HUES64 (cell line): ENCODE results near the gene GRID1.

Source experiments
- H3K27ac ChIP-seq: 2 replicates; pipeline ENCODE4 v1.7.0; 2013; ENCODE audit warnings: low read depth, low read length, inconsistent platforms
- H3K27me3 ChIP-seq: 2 replicates; pipeline ENCODE4 v1.6.1; 2013; ENCODE audit warnings: mild to moderate bottlenecking, low read length; ENCODE audit not compliant: insufficient read depth
- H3K36me3 ChIP-seq: 2 replicates; pipeline ENCODE4 v1.6.1; 2013; ENCODE audit warnings: mild to moderate bottlenecking, low read length; ENCODE audit not compliant: insufficient read depth
- H3K4me1 ChIP-seq: 2 replicates; pipeline ENCODE4 v1.6.1; 2013; ENCODE audit warnings: mild to moderate bottlenecking, low read length, moderate library complexity; ENCODE audit not compliant: insufficient read depth
- H3K4me3 ChIP-seq: 2 replicates; pipeline ENCODE4 v1.5.1; 2013; ENCODE audit warnings: mild to moderate bottlenecking, low read length, moderate library complexity
- H3K9ac ChIP-seq: 2 replicates; pipeline ENCODE4 v1.6.1; 2013; ENCODE audit warnings: mild to moderate bottlenecking, low read depth, low read length
- H3K9me3 ChIP-seq: 2 replicates; pipeline ENCODE4 v1.6.1; 2013; ENCODE audit warnings: low read depth, low read length; ENCODE audit not compliant: insufficient read depth
- WGBS: fragments of 150-250, 120-280 bp; methylation state at CpG from one replicate; pipeline ENCODE4 v1.1.7; 2013; ENCODE audit warnings: missing lambda C conversion rate; 5-methylcytosine and 5-hydroxymethylcytosine counted together

GRID1 gene

GRCh38 chr10:85667638-85668233 lies 698.9 kb downstream of the GRID1 start:
- Histone ChIP-seq H3K36me3 (no peaks in the 10 kb centered on the region), H3K9me3 (no peaks in the 10 kb centered on the region), H3K27me3 (no peaks in the 10 kb centered on the region), H3K27ac (peak overlapping the region; percentile 46; the same call in 1 of the 2 replicates), H3K9ac (no peak overlapping the region), H3K4me3 (no peak overlapping the region), H3K4me1 (peaks cover 18% of the 10 kb centered on the region)
- WGBS = 24% methylated on average over 5 of the region's 5 CpGs

- Histone ChIP-seq H3K27ac (no peak overlapping the region), H3K27me3 (no peaks in the 10 kb centered on the region), H3K9ac (no peak overlapping the region), H3K4me1 (peaks cover 18% of the 10 kb centered on the region), H3K4me3 (no peak overlapping the region), H3K9me3 (no peaks in the 10 kb centered on the region), H3K36me3 (no peaks in the 10 kb centered on the region)
- 85% methylated on average over 4 of the region's 6 CpGs for WGBS
These were observed 699.6 kb downstream of the GRID1 start for GRCh38 chr10:85666987-85667386.

- no peak overlapping the region for H3K9ac ChIP-seq
- peaks cover 18% of the 10 kb centered on the region for H3K4me1 ChIP-seq
- H3K27me3 ChIP-seq = no peaks in the 10 kb centered on the region
- 92% methylated on average over 1 of the region's 2 CpGs for WGBS
- H3K27ac ChIP-seq = no peak overlapping the region
- H3K9me3 ChIP-seq = no peaks in the 10 kb centered on the region
- H3K4me3 ChIP-seq = no peak overlapping the region
- H3K36me3 ChIP-seq = no peaks in the 10 kb centered on the region
These were observed 700.5 kb downstream of the GRID1 start for GRCh38 chr10:85666102-85666501.

GRCh38 chr10:85665681-85666080 lies 700.9 kb downstream of the GRID1 start:
- H3K9ac ChIP-seq = no peak overlapping the region
- no peak overlapping the region for H3K27ac ChIP-seq
- H3K9me3 ChIP-seq = no peaks in the 10 kb centered on the region
- no peaks in the 10 kb centered on the region for H3K36me3 ChIP-seq
- no peaks in the 10 kb centered on the region for H3K27me3 ChIP-seq
- WGBS = 88% methylated on average over 6 of the region's 6 CpGs
- no peak overlapping the region for H3K4me3 ChIP-seq
- peaks cover 18% of the 10 kb centered on the region for H3K4me1 ChIP-seq

- Histone ChIP-seq H3K4me1 (peaks cover 18% of the 10 kb centered on the region), H3K4me3 (no peak overlapping the region), H3K9me3 (no peaks in the 10 kb centered on the region), H3K27ac (no peak overlapping the region), H3K9ac (no peak overlapping the region), H3K27me3 (no peaks in the 10 kb centered on the region), H3K36me3 (no peaks in the 10 kb centered on the region)
- WGBS = 95% methylated on average over 1 of the region's 1 CpG
These were observed 701.5 kb downstream of the GRID1 start for GRCh38 chr10:85665078-85665477.

- Histone ChIP-seq H3K9me3 (no peaks in the 10 kb centered on the region), H3K27me3 (no peaks in the 10 kb centered on the region), H3K4me3 (no peak overlapping the region), H3K4me1 (no peaks in the 10 kb centered on the region), H3K9ac (no peak overlapping the region), H3K36me3 (no peaks in the 10 kb centered on the region), H3K27ac (no peak overlapping the region)
- 92% methylated on average over 4 of the region's 4 CpGs for WGBS
These were observed 705.5 kb downstream of the GRID1 start for GRCh38 chr10:85661123-85661522.

DNA sequence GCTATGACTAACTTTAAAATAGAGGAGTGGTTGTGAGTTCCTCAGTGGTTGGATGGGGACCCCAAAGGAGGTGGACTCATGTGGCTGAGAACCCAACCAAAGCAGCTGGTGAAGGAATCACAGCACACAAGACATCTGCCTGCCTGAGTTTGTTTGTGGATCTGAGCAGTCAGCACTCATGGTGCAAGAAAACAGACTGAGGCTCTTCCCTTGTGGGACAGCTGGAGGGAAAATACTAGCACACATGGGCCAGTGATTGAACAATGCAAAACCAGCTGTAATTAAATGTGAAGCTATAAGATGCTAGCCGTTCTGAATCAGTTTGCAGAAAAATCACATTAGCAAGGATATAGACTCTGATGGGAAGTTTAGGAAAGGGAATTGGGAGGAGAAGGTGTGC lies 707.3 kb downstream of the GRID1 start:
- Histone ChIP-seq H3K9me3 (no peaks in the 10 kb centered on the region), H3K27ac (no peak overlapping the region), H3K27me3 (no peaks in the 10 kb centered on the region), H3K9ac (no peak overlapping the region), H3K36me3 (no peaks in the 10 kb centered on the region), H3K4me3 (no peak overlapping the region), H3K4me1 (no peaks in the 10 kb centered on the region)
- 93% methylated on average over 1 of the region's 1 CpG for WGBS

DNA sequence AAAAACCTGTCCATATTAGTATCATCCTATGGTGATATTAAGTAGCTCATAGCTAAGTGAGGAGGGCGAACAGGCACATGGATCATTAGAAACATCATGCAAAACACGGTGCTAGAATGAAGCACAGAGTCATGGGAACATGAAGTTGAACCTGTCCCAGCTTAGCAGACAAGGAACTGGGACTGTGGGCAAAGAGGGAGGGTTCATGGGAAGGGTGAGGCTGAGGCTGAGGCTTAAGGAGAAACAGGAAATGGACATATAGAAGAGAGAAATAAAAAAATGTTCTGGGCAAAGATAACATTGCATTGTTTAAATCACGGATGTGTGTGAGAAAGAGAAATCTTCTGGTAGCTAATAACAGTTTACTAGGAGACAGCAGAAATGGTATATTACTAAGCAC lies 708.1 kb downstream of the GRID1 start:
- 90% methylated on average over 3 of the region's 3 CpGs for WGBS
- no peaks in the 10 kb centered on the region for H3K4me1 ChIP-seq
- no peak overlapping the region for H3K4me3 ChIP-seq
- no peak overlapping the region for H3K27ac ChIP-seq
- no peak overlapping the region for H3K9ac ChIP-seq
- H3K36me3 ChIP-seq = no peaks in the 10 kb centered on the region
- no peaks in the 10 kb centered on the region for H3K9me3 ChIP-seq
- H3K27me3 ChIP-seq = no peaks in the 10 kb centered on the region

GRCh38 chr10:85657476-85658113 lies 709.0 kb downstream of the GRID1 start:
- no peaks in the 10 kb centered on the region for H3K9me3 ChIP-seq

DNA sequence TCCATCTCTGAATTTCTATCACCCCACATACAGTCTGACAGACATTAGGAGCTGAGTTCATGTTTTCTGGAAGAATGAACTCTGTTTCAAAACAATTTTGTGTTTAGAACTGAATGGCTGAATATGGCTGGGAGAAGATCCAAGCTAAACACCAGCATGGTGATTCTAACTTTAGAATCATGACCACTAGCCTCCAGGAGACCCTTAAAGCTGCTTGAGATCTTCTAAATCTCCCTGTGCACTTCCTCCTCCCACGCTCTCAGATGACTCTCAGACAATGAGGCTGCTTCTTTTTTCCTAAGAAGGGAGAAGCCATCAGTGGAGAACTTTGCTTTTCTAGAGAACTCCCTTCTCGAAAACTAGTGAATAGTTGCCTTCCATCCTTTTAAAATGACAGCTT lies 711.2 kb downstream of the GRID1 start:
- Histone ChIP-seq H3K9me3 (no peaks in the 10 kb centered on the region), H3K4me3 (no peak overlapping the region), H3K9ac (no peak overlapping the region), H3K27me3 (no peaks in the 10 kb centered on the region), H3K4me1 (no peaks in the 10 kb centered on the region), H3K27ac (no peak overlapping the region), H3K36me3 (no peaks in the 10 kb centered on the region)
- WGBS = 82% methylated on average over 2 of the region's 2 CpGs

More at GRCh38 chr10:85657476-85658113, 709.0 kb downstream of the GRID1 start:
- Histone ChIP-seq H3K4me1 (no peaks in the 10 kb centered on the region), H3K27ac (no peak overlapping the region), H3K36me3 (no peaks in the 10 kb centered on the region), H3K9ac (no peak overlapping the region), H3K27me3 (no peaks in the 10 kb centered on the region), H3K4me3 (no peak overlapping the region)
- 87% methylated on average over 4 of the region's 4 CpGs for WGBS

DNA sequence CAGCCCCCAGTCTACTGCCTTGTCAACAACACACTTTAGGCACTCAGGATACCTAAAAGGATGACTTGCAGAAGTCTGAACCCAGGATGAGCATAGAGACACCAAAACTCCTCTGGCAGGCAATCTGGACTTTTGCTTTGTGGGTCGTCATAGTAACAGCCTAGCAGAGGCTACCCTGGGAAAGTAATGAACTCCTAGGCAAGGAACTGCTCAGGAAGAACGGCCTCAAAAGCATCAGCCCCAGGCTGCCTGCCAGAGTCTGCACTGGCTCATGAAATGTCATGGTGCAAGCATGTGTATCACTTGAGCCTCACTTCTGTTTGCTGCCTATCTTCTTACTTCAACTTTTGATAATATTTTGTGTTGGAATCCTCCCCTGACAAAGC lies 715.1 kb downstream of the GRID1 start:
- 88% methylated on average over 2 of the region's 2 CpGs for WGBS
- no peak overlapping the region for H3K27ac ChIP-seq
- H3K4me1 ChIP-seq = peaks cover 5% of the 10 kb centered on the region; the same call in 1 of the 2 replicates
- no peak overlapping the region for H3K4me3 ChIP-seq
- no peaks in the 10 kb centered on the region for H3K36me3 ChIP-seq
- no peaks in the 10 kb centered on the region for H3K27me3 ChIP-seq
- no peak overlapping the region for H3K9ac ChIP-seq
- H3K9me3 ChIP-seq = no peaks in the 10 kb centered on the region
